GM21447 (cell line): ENCODE data around the gene PRODH.
"Not testable (repeated sequence)": the region's sequence is repeated elsewhere in the genome, so short reads cannot be mapped to it uniquely, and the experiment has no call there.

Source experiments
- ATAC-seq: cut with Tn5 transposase; IDR thresholded peaks from one replicate; pipeline ENCODE4 v1.9.1; 2021; ENCODE audit not compliant: unreplicated experiment

PRODH gene

GRCh38 chr22:18935889-18936529 is at the start of gene PRODH:
PRODH (minus strand) TSS chr22:18936293; CDS start chr22:18936287, 6 bp downstream.
- ATAC-seq = no peak

- no peak for ATAC-seq
Measured at GRCh38 chr22:18985780-18986179, 49.7 kb upstream of the PRODH start.

GRCh38 chr22:18984564-18984963 is 48.5 kb upstream of the PRODH start:
- no peak for ATAC-seq

GRCh38 chr22:18983120-18983651 is 47.1 kb upstream of the PRODH start:
- no peak for ATAC-seq

- no peak for ATAC-seq
Measured at GRCh38 chr22:18980829-18981228, 44.7 kb upstream of the PRODH start.

GRCh38 chr22:18979957-18980356 is 43.9 kb upstream of the PRODH start:
- no peak for ATAC-seq

- ATAC-seq = no peak
Measured at GRCh38 chr22:18978506-18978905, 42.4 kb upstream of the PRODH start.

GRCh38 chr22:18977824-18978425 is 41.8 kb upstream of the PRODH start:
- ATAC-seq = no peak

- ATAC-seq = no peak
Measured at GRCh38 chr22:18976197-18976751, 40.2 kb upstream of the PRODH start.

GRCh38 chr22:18975434-18976196 is 39.5 kb upstream of the PRODH start:
- no peak for ATAC-seq

GRCh38 chr22:18974477-18975180 is 38.5 kb upstream of the PRODH start:
- no peak for ATAC-seq

- ATAC-seq = no peak
Measured at GRCh38 chr22:18973264-18974031, 37.4 kb upstream of the PRODH start.

- not testable (repeated sequence) for ATAC-seq
Measured at GRCh38 chr22:18972591-18972990, 36.5 kb upstream of the PRODH start.

GRCh38 chr22:18972029-18972428 is 35.9 kb upstream of the PRODH start:
- ATAC-seq = not testable (repeated sequence)

- no peak for ATAC-seq
Measured at GRCh38 chr22:18971321-18971751, 35.2 kb upstream of the PRODH start.

- no peak for ATAC-seq
Measured at GRCh38 chr22:18970948-18971315, 34.8 kb upstream of the PRODH start.

GRCh38 chr22:18970176-18970947 is 34.3 kb upstream of the PRODH start:
- ATAC-seq = no peak

GRCh38 chr22:18969158-18969942 is 33.3 kb upstream of the PRODH start:
- not testable (repeated sequence) for ATAC-seq
